ENCODE results near the gene MVD. TPM values are rescaled to one million over a fixed set of nuclear protein-coding genes. Genes with fewer than 3 reads are reported as not detected.

The MVD gene
- total and polyA plus RNA-seq, 10 donors, result 24.1 to 74.9 (median 37.1) TPM

- DNase-seq, result no peak
- Histone ChIP-seq H3K27me3 (replicated peaks in 1 of 7) (no peaks in the 10 kb centered on the region), H3K9me3 (no peaks in the 10 kb centered on the region), H3K27ac (peak overlapping the region in 5 of 8 donors; percentile 3 to 66 (median 44)), H3K4me3 (no peak overlapping the region), H3K36me3 (peaks cover 2 to 100% (median 88%) of the 10 kb centered on the region in 6 donors), H3K4me1 (peaks cover 0 to 30% (median 12%) of the 10 kb centered on the region in 6 donors)
- TF ChIP-seq POLR2AphosphoS5 (IDR thresholded peaks at IDR 0.05) (no peak), CTCF (IDR thresholded peaks at IDR 0.05 in 8 of 11, conservative IDR thresholded peaks at IDR 0.05 in 3 of 11) (no peak), POLR2A (IDR thresholded peaks at IDR 0.05) (no peak)
- 82 to 90% (median 88%) methylated on average over 17 to 27 of the region's 27 CpGs for WGBS, 5 donors
- intact Hi-C loops (cut with DNase I; ENCODE audit: low total_unique reads), result no loop called here
Measured at GRCh38 chr16:88627531-88628411, 35.1 kb downstream of the MVD start.

- 95 to 99% (median 95%) methylated on average over 9 of the region's 9 CpGs for WGBS, 5 donors
Measured at GRCh38 chr16:88626646-88627045, 36.2 kb downstream of the MVD start.

GRCh38 chr16:88624977-88625576 is 37.8 kb downstream of the MVD start:
- Histone ChIP-seq H3K36me3 (peaks cover 2 to 97% (median 72%) of the 10 kb centered on the region in 6 donors), H3K4me1 (peaks cover 0 to 33% (median 18%) of the 10 kb centered on the region in 6 donors), H3K9me3 (no peaks in the 10 kb centered on the region), H3K4me3 (no peak overlapping the region), H3K27me3 (replicated peaks in 1 of 7) (no peaks in the 10 kb centered on the region), H3K27ac (no peak overlapping the region)
- DNase-seq, result no peak
- no peak for TF ChIP-seq CTCF (IDR thresholded peaks at IDR 0.05 in 8 of 11, conservative IDR thresholded peaks at IDR 0.05 in 3 of 11)
- TF ChIP-seq POLR2A (IDR thresholded peaks at IDR 0.05), result no peak
- TF ChIP-seq POLR2AphosphoS5 (IDR thresholded peaks at IDR 0.05), result no peak
- intact Hi-C loops (cut with DNase I; ENCODE audit: low total_unique reads), result no loop called here
- WGBS, 5 donors, result 86 to 90% (median 87%) methylated on average over 2 to 17 of the region's 17 CpGs

More at GRCh38 chr16:88626646-88627045, 36.2 kb downstream of the MVD start:
- no peak for DNase-seq
- intact Hi-C loops (cut with DNase I; ENCODE audit: low total_unique reads), result no loop called here
- Histone ChIP-seq H3K9me3 (no peaks in the 10 kb centered on the region), H3K4me1 (peaks cover 0 to 24% (median 12%) of the 10 kb centered on the region in 6 donors), H3K27ac (no peak overlapping the region), H3K36me3 (peaks cover 2 to 100% (median 87%) of the 10 kb centered on the region in 6 donors), H3K27me3 (replicated peaks in 1 of 7) (no peaks in the 10 kb centered on the region), H3K4me3 (no peak overlapping the region)
- TF ChIP-seq CTCF (IDR thresholded peaks at IDR 0.05 in 8 of 11, conservative IDR thresholded peaks at IDR 0.05 in 3 of 11) (no peak), POLR2A (IDR thresholded peaks at IDR 0.05) (no peak), POLR2AphosphoS5 (IDR thresholded peaks at IDR 0.05) (no peak)

GRCh38 chr16:88624481-88624880 is 38.4 kb downstream of the MVD start:
- DNase-seq, result no peak

More at GRCh38 chr16:88624481-88624880, 38.4 kb downstream of the MVD start:
- Histone ChIP-seq H3K9me3 (no peaks in the 10 kb centered on the region), H3K4me1 (peaks cover 0 to 39% (median 24%) of the 10 kb centered on the region in 6 donors), H3K27ac (no peak overlapping the region), H3K27me3 (replicated peaks in 1 of 7) (no peaks in the 10 kb centered on the region), H3K4me3 (no peak overlapping the region), H3K36me3 (peaks cover 2 to 97% (median 66%) of the 10 kb centered on the region in 6 donors)
- WGBS, 5 donors, result 88 to 96% (median 95%) methylated on average over 5 to 18 of the region's 18 CpGs
- TF ChIP-seq POLR2A (IDR thresholded peaks at IDR 0.05), result no peak
- no peak for TF ChIP-seq CTCF (IDR thresholded peaks at IDR 0.05 in 8 of 11, conservative IDR thresholded peaks at IDR 0.05 in 3 of 11)
- TF ChIP-seq POLR2AphosphoS5 (IDR thresholded peaks at IDR 0.05), result no peak
- intact Hi-C loops (cut with DNase I; ENCODE audit: low total_unique reads), result no loop called here

Data from spleen (tissue), 11 donors.